Subcutaneous abdominal adipose tissue (tissue), 5 donors: ENCODE measurements around the gene TRPV5.

Experiments
- H3K27ac ChIP-seq: one replicate; pipeline ENCODE4 v1.7.0; 2013; ENCODE audit warnings: low read depth, mild to moderate bottlenecking, inconsistent platforms, low read length, moderate library complexity
- H3K27me3 ChIP-seq, 5 donors: one replicate each; pipeline ENCODE4 v1.7.0; 2013; ENCODE audit warnings: low read length in 5 of 5, inconsistent platforms in 1 of 5; ENCODE audit not compliant: control insufficient read depth in 5 of 5, insufficient read depth in 4 of 5
- H3K36me3 ChIP-seq, 5 donors: one replicate each; pipeline ENCODE4 v1.7.0; 2013; ENCODE audit warnings: low read length in 5 of 5; ENCODE audit not compliant: control insufficient read depth in 5 of 5, insufficient read depth in 5 of 5
- H3K4me1 ChIP-seq, 5 donors: one replicate each; pipeline ENCODE4 v1.7.0; 2013; ENCODE audit warnings: low read length in 5 of 5, mild to moderate bottlenecking in 3 of 5, moderate library complexity in 1 of 5; ENCODE audit not compliant: control insufficient read depth in 5 of 5, insufficient read depth in 5 of 5
- H3K4me3 ChIP-seq, 5 donors: one replicate each; pipeline ENCODE4 v1.7.0; 2013; ENCODE audit warnings: low read length in 5 of 5, low read depth in 1 of 5
- H3K9ac ChIP-seq, 5 donors: one replicate each; pipeline ENCODE4 v1.7.0; 2013; ENCODE audit warnings: low read length in 5 of 5, mild to moderate bottlenecking in 4 of 5, moderate library complexity in 3 of 5
- H3K9me3 ChIP-seq, 5 donors: one replicate each; pipeline ENCODE4 v1.7.0; 2013; ENCODE audit warnings: low read length in 5 of 5; ENCODE audit not compliant: control insufficient read depth in 5 of 5
- donor health status: healthy.
- donor health status: healthy.
- donor health status: healthy.
- donor health status: healthy.
- donor health status: healthy.

TRPV5 gene

DNA sequence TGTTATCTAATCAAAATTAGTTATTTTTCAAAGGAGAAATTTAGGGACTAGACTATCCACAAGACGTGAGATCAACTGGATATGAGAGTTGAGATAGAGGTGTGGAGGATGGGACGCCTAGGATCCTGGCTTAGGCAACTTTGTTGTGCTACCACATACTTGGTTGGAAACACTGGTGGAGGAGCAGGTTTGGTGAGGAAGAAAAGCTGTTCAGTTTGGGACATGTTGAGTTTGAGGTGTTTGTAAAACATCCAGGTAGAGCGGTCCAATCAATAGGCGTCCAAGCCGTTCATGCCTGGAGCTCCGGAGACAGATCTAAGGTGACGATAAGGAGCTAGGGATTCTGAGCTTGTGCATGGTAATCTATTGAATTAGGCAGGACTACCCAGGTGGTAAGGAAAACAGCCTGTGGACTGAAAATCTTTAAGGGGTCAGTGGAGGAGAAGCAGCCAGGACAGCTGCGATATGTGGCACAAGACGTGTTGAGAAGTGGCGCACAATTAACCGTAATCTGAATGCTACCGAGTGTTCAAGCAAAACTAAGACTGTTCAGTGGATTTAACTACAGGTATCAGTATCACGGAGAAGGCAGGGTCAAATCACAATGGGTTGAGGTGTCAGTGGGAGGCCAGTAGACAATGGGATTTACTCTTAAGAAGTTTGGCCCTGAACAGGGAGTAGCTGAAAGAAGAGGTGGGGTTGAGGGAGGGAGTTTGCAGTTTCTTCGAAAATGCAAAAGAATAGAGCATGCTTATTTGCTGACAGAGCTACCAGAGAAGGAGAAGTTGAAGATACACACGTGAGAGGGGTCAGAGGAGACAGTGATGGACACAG, 31.9 kb downstream of the TRPV5 start:
- Histone ChIP-seq H3K27me3 (peaks cover 0 to 6% (median 3%) of the 10 kb centered on the region in 5 donors), H3K27ac (no peak overlapping the region), H3K9me3 (peaks cover 0 to 5% (median 0%) of the 10 kb centered on the region in 5 donors), H3K4me1 (no peaks in the 10 kb centered on the region), H3K36me3 (no peaks in the 10 kb centered on the region), H3K4me3 (no peak overlapping the region), H3K9ac (no peak overlapping the region)

DNA sequence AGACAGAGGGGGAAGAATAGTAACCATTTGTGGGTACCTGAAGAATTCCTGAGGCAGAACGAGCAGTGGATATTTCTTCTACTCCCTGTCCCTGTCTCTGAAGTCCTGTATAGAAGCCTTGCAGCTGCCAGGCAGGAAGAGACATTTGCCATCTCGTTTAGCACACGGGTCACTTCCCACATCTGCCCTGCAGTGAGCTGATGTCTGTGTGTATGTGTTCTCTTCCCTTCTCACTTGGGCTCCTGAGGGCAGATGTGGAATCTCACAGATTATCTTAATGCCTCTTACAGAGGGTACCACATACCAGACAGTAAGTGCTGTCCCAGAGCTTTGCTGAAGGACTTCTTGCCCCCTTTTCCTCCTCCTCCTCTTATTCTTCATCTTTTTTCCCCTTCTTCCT, 33.9 kb downstream of the TRPV5 start:
- Histone ChIP-seq H3K9ac (no peak overlapping the region), H3K36me3 (no peaks in the 10 kb centered on the region), H3K27ac (no peak overlapping the region), H3K9me3 (peaks cover 0 to 5% (median 0%) of the 10 kb centered on the region in 5 donors), H3K27me3 (peaks cover 2 to 8% (median 3%) of the 10 kb centered on the region in 5 donors), H3K4me1 (no peaks in the 10 kb centered on the region), H3K4me3 (no peak overlapping the region)

DNA sequence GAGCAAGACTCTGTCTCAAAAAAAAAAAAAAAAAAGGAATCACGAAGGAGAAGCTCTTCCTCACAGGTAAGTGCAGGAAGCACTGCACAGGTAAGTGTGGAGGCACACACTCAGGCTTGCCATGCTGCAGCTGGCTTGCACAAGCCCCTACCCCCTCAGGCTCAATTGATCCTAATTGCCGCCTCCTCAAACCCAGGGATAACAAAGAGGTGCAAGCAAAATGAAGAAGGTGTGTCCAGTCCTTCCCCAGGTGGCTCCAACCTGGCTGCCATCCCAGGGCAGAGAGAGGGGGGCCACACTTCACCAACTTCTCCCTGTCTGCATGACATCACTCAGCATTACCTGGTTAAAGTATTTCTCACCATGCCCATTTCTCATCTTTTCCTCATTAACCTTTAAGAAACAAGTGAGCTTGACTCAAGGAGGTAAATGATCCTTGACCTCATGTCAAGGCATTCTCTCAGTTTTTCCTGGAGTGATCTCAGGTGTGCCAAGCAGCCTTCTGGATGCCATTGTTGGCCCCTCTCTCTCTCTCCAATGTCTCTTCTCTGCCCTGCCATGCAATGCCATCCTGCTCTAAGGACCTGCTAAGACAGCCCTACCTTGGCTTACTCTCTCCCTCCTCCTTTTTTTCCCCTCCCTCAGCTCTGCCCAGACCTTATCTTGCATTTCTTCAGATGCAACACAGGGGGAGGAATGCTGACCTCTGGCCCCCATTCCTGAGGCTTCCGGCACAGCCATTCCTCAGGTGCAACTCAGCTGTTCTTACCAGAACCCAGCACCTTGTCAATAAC, 35.0 kb downstream of the TRPV5 start:
- Histone ChIP-seq H3K27ac (no peak overlapping the region), H3K27me3 (peaks cover 2 to 8% (median 3%) of the 10 kb centered on the region in 5 donors), H3K9me3 (no peaks in the 10 kb centered on the region), H3K9ac (no peak overlapping the region), H3K36me3 (no peaks in the 10 kb centered on the region), H3K4me3 (no peak overlapping the region), H3K4me1 (no peaks in the 10 kb centered on the region)

GRCh38 chr7:142897691-142898090, 35.9 kb downstream of the TRPV5 start:
- H3K27me3 ChIP-seq, result peaks cover 2 to 8% (median 3%) of the 10 kb centered on the region in 5 donors
- no peaks in the 10 kb centered on the region for H3K9me3 ChIP-seq
- no peaks in the 10 kb centered on the region for H3K36me3 ChIP-seq
- no peak overlapping the region for H3K4me3 ChIP-seq
- H3K9ac ChIP-seq, result no peak overlapping the region
- no peaks in the 10 kb centered on the region for H3K4me1 ChIP-seq
- H3K27ac ChIP-seq, result no peak overlapping the region

DNA sequence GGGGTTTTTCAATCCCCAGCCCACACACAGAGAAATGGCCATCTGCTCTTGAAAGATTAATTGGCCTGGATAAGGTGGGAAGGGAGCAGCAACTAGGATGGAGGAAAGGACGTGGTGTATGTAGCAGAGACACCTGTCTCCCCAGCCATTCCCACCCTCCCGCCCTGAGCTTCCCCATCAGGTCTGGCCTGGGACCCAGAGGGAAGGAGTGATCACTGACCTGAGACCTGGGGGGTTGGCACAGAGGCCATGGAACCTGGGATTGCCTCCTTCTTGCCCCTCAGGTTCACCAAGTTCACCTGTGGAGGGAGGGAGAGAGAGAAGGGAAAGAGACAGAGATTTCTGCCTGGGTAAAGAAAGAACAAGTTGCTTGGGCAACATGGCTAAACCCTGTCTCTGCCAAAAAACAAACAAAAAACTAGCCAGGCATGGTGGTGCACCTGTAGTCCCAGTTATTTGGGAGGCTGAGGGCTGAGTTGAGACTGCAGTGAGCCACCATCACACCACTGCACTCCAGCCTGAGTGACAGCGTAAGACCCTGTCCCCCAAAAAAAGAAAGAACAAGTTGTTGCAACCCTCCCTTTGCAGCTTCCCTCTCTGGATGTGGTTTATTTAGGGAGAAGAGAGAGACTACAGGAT, 36.7 kb downstream of the TRPV5 start:
- Histone ChIP-seq H3K36me3 (no peaks in the 10 kb centered on the region), H3K4me3 (no peak overlapping the region), H3K9me3 (no peaks in the 10 kb centered on the region), H3K9ac (no peak overlapping the region), H3K27me3 (peaks cover 2 to 8% (median 3%) of the 10 kb centered on the region in 5 donors), H3K4me1 (no peaks in the 10 kb centered on the region), H3K27ac (no peak overlapping the region)

- peaks cover 3 to 8% (median 6%) of the 10 kb centered on the region in 5 donors for H3K27me3 ChIP-seq
Measured at GRCh38 chr7:142896151-142896550, 37.4 kb downstream of the TRPV5 start.

DNA sequence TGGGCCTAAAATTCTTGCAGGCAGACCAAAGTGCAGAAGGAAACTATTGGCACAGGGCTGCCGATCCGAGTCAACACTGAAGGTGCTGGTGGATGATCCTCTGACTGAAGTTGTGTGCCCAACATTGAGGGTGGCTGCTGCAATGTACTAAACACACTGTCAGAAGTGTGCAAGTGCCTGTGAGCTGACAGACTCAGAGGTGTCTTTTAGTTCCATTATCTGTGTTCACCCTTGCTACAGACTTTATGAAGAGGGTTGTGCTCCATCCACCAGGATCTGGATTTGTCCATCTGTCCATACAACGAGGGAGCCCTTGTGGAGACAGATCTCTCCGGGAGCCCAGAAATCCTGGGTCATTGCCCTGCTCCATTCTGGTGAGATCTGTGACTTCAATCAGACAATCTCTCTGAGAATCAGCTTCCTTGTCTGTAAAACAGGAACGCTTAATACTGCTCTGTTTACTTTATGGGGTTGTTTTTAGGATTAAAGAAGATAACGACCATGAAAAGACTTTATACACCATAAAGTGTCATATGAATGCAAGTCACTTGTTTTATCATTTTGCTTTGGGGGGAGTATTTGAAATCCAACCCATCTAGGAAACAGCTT, 38.5 kb downstream of the TRPV5 start:
- Histone ChIP-seq H3K4me1 (no peaks in the 10 kb centered on the region), H3K27ac (no peak overlapping the region), H3K36me3 (no peaks in the 10 kb centered on the region), H3K9ac (no peak overlapping the region), H3K9me3 (no peaks in the 10 kb centered on the region), H3K27me3 (peaks cover 6 to 13% (median 9%) of the 10 kb centered on the region in 5 donors), H3K4me3 (no peak overlapping the region)

More at GRCh38 chr7:142896151-142896550, 37.4 kb downstream of the TRPV5 start:
- Histone ChIP-seq H3K9me3 (no peaks in the 10 kb centered on the region), H3K27ac (no peak overlapping the region), H3K4me3 (no peak overlapping the region), H3K4me1 (no peaks in the 10 kb centered on the region), H3K36me3 (no peaks in the 10 kb centered on the region), H3K9ac (no peak overlapping the region)

DNA sequence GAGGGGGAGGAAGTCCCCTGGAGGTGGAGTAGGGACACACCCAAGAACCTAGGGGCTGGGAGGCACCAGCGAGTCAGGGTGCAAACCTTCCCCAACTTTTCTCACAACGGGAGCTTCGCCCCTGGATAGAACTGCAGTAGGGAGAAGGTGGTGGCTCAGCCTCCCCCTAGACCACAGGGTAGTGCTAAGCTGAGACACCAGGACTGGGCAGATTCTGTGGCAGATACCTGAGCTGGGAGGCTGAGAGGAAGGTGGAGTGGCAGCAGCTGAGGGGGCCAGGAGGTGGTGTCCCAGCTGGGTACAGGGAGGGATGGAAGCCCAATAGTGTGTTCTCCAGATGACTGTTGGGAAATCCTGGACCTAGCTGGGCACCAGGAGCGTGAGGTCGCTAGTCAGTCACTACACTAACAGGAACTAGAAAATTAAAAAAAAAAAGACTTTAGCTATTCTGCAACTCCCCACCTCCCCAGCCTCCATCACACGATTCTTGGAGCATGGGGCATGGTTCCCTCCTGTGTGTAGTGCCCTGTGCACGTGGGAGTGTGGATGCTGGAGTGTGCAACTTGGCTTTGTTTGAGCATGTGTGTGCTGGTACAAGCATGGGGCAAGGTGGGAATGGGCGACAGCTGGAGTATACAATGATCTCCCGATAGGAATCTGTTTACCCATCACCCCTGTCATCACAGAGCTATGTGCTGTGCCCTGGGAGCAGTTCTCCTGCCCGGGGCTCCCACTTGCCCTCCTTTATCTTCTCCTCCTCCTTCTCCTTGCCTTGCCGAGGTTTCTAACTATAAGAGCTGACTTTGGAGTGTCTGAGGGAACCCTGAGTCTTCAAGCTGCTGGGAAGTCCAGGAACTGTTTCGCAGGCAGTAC, 39.2 kb downstream of the TRPV5 start:
- peaks cover 6 to 13% (median 12%) of the 10 kb centered on the region in 5 donors for H3K27me3 ChIP-seq
- H3K4me1 ChIP-seq, result no peaks in the 10 kb centered on the region
- H3K27ac ChIP-seq, result no peak overlapping the region

DNA sequence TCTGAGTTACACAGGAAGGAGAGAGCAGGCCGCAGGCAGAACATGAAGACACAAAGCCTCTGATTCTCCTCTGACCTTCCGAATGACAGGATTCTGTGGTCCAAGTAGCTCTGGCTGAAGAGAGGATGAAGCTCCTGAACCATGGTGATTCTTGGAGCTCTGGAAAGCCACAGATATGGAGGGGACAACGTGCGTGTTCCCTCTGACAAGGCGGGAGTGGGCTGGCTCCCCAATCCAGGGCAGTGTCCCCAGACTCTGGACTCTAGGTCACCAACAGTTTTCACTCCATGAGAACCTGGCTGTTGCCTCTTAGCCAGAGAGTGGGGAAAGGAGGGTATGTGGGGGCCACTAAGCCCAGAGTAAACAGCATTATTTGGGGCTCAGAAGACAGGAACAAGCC, 40.6 kb downstream of the TRPV5 start:
- Histone ChIP-seq H3K9me3 (no peaks in the 10 kb centered on the region), H3K4me3 (no peak overlapping the region)

More for the DNA sequence above, 39.2 kb downstream of the TRPV5 start:
- Histone ChIP-seq H3K9ac (no peak overlapping the region), H3K9me3 (no peaks in the 10 kb centered on the region), H3K4me3 (no peak overlapping the region), H3K36me3 (no peaks in the 10 kb centered on the region)

More for the DNA sequence above, 40.6 kb downstream of the TRPV5 start:
- no peak overlapping the region for H3K27ac ChIP-seq
- H3K27me3 ChIP-seq, result peaks cover 6 to 13% (median 8%) of the 10 kb centered on the region in 5 donors
- H3K36me3 ChIP-seq, result no peaks in the 10 kb centered on the region
- H3K4me1 ChIP-seq, result no peaks in the 10 kb centered on the region
- no peak overlapping the region for H3K9ac ChIP-seq
